CD14-positive monocyte (primary cell): ENCODE data around the gene VPS13A. TPM values are rescaled to one million over a fixed set of nuclear protein-coding genes. Genes with fewer than 3 reads are reported as not detected.
"Not testable (repeated sequence)": the region's sequence is repeated elsewhere in the genome, so short reads cannot be mapped to it uniquely, and the experiment has no call there.

Source experiments
- DNase-seq, 3 donors: peaks; one replicate each; pipeline ENCODE4 v3.0.0-alpha.2; 2011 to 2022
- H2AFZ ChIP-seq: 2 replicates; pipeline ENCODE4 v1.6.0; 2012; ENCODE audit warnings: mild to moderate bottlenecking, low read depth, low read length, inconsistent platforms; ENCODE audit not compliant: insufficient read depth, poor library complexity, severe bottlenecking
- H3K27ac ChIP-seq, 2 donors: 1 replicate in 1 of 2; 2 replicates in 1 of 2; pipeline ENCODE4 v1.5.1; 2012 to 2013; ENCODE audit warnings: low read length in 2 of 2, control low read depth in 1 of 2, inconsistent platforms in 1 of 2, low read depth in 1 of 2, mild to moderate bottlenecking in 1 of 2
- H3K27me3 ChIP-seq, 2 donors: one replicate each; pipeline versions ENCODE4 v1.6.0 to v1.6.1; 2011 to 2013; ENCODE audit warnings: low read length in 2 of 2; ENCODE audit not compliant: control insufficient read depth in 2 of 2, insufficient read depth in 2 of 2
- H3K36me3 ChIP-seq, 2 donors: replicated peaks in 1 of 2; 1 replicate in 1 of 2; 2 replicates in 1 of 2; pipeline versions ENCODE4 v1.5.1 to v1.6.1; 2012 to 2013; ENCODE audit warnings: low read length in 2 of 2, control low read depth in 1 of 2, inconsistent platforms in 1 of 2, mild to moderate bottlenecking in 1 of 2; ENCODE audit not compliant: insufficient read depth in 2 of 2, control insufficient read depth in 1 of 2
- H3K4me1 ChIP-seq, 2 donors: 1 replicate in 1 of 2; 2 replicates in 1 of 2; pipeline versions ENCODE4 v1.5.1 to v1.6.1; 2012 to 2013; ENCODE audit warnings: low read length in 2 of 2, control low read depth in 1 of 2, inconsistent platforms in 1 of 2, mild to moderate bottlenecking in 1 of 2, moderate library complexity in 1 of 2; ENCODE audit not compliant: insufficient read depth in 2 of 2, control insufficient read depth in 1 of 2
- H3K4me2 ChIP-seq: replicated peaks from 2 replicates; pipeline ENCODE3; 2012; ENCODE audit warnings: low read length, moderate library complexity, mild to moderate bottlenecking; ENCODE audit not compliant: poor library complexity, severe bottlenecking; ENCODE audit errors: extremely low read depth
- H3K4me3 ChIP-seq, 3 experiments: fragments of 200-600 bp in 1 of 3; sonication (generic) in 1 of 3; replicated peaks in 1 of 3; 1 replicate in 2 of 3; 2 replicates in 1 of 3; pipeline ENCODE4 v1.5.1; 2011 to 2013; ENCODE audit warnings: low read length in 3 of 3, mild to moderate bottlenecking in 3 of 3, control low read depth in 2 of 3, low read depth in 2 of 3, inconsistent platforms in 1 of 3, moderate library complexity in 1 of 3
- H3K79me2 ChIP-seq: 2 replicates; pipeline ENCODE4 v1.6.0; 2012; ENCODE audit warnings: mild to moderate bottlenecking, control low read depth, inconsistent platforms, low read length, moderate library complexity; ENCODE audit not compliant: insufficient read depth
- H3K9ac ChIP-seq: 2 replicates; pipeline ENCODE4 v1.6.0; 2017; ENCODE audit warnings: low read length, mild to moderate bottlenecking; ENCODE audit not compliant: insufficient read depth, poor library complexity, severe bottlenecking
- H3K9me3 ChIP-seq, 2 donors: replicated peaks in 1 of 2; 1 replicate in 1 of 2; 2 replicates in 1 of 2; pipeline versions ENCODE4 v1.5.1 to v1.6.1; 2012 to 2013; ENCODE audit warnings: low read length in 2 of 2, control low read depth in 1 of 2; ENCODE audit not compliant: control insufficient read depth in 1 of 2, insufficient read depth in 1 of 2
- H4K20me1 ChIP-seq: 2 replicates; pipeline ENCODE4 v1.6.0; 2012; ENCODE audit warnings: mild to moderate bottlenecking, low read length, control low read depth, moderate library complexity; ENCODE audit not compliant: insufficient read depth
- H3K27ac Mint-ChIP-seq, 7 donors: one replicate each; pipeline ENCODE4 v1.8.0; 2020; ENCODE audit warnings: mild to moderate bottlenecking in 7 of 7, mixed read lengths in 7 of 7, moderate library complexity in 6 of 7, inconsistent platforms in 2 of 7
- H3K27me3 Mint-ChIP-seq, 3 donors: one replicate each; pipeline ENCODE4 v1.8.0; 2021 to 2022; ENCODE audit warnings: low read depth in 3 of 3, mild to moderate bottlenecking in 3 of 3, mixed read lengths in 3 of 3, moderate library complexity in 3 of 3, inconsistent platforms in 1 of 3
- H3K36me3 Mint-ChIP-seq, 2 donors: one replicate each; pipeline ENCODE4 v1.8.0; 2020; ENCODE audit warnings: mixed read lengths in 2 of 2, inconsistent platforms in 1 of 2, mild to moderate bottlenecking in 1 of 2
- H3K4me1 Mint-ChIP-seq: one replicate; pipeline ENCODE4 v1.8.0; 2020; ENCODE audit warnings: mild to moderate bottlenecking, mixed read lengths
- H3K4me3 Mint-ChIP-seq, 2 donors: one replicate each; pipeline ENCODE4 v1.8.0; 2020; ENCODE audit warnings: mild to moderate bottlenecking in 2 of 2, mixed read lengths in 2 of 2, moderate library complexity in 1 of 2
- H3K9me3 Mint-ChIP-seq, 7 donors: one replicate each; pipeline ENCODE4 v1.8.0; 2020 to 2022; ENCODE audit warnings: mixed read lengths in 7 of 7, mild to moderate bottlenecking in 6 of 7, moderate library complexity in 6 of 7, inconsistent platforms in 2 of 7
- CTCF ChIP-seq: fragments of 200-600 bp; IDR thresholded peaks from one replicate; pipeline ENCODE4 v1.8.0; 2022; ENCODE audit warnings: antibody characterized with exemption, mild to moderate bottlenecking
- WGBS: methylation state at CpG from one replicate; pipeline ENCODE4 v1.1.5; 2013; ENCODE audit warnings: missing lambda C conversion rate; ENCODE audit not compliant: insufficient coverage; 5-methylcytosine and 5-hydroxymethylcytosine counted together
- intact Hi-C, 2 donors: fragments of 100-400 bp; cut with micrococcal nuclease; formaldehyde crosslinking; loops; one replicate each; pipeline versions ENCODE4 v1.15.0 to v1.15.1; 2023
- polyA plus RNA-seq, 3 donors: library from polyadenylated mRNA; depleted of rRNA in 1 of 3; unstranded in 2 of 3; stranded (reverse) in 1 of 3; fragments of 300-500 nt in 2 of 3; fragments of >200 nt in 1 of 3; fragmentation: Illumina TruSeq in 2 of 3; gene quantifications; 1 replicate in 2 of 3; 2 replicates in 1 of 3; pipeline ENCODE4 v1.2.3, GENCODE V29; 2012 to 2021

The VPS13A gene
- polyA plus RNA-seq, 3 donors = 0.27 to 1.8 (median 1.1) TPM

GRCh38 chr9:77392328-77392727 is 215.0 kb downstream of the VPS13A start:
- Histone ChIP-seq H2AFZ (no peak overlapping the region), H3K79me2 (no peaks in the 10 kb centered on the region), H3K9ac (no peak overlapping the region), H3K4me3 (no peak overlapping the region), H3K27ac (no peak overlapping the region), H3K4me2 (no peak overlapping the region), H3K36me3 (no peaks in the 10 kb centered on the region), H3K9me3 (no peaks in the 10 kb centered on the region), H4K20me1 (no peaks in the 10 kb centered on the region), H3K4me1 (no peaks in the 10 kb centered on the region), H3K27me3 (no peaks in the 10 kb centered on the region)
- Mint-ChIP-seq H3K4me3 (no peak overlapping the region), H3K27me3 (peaks cover 0 to 1% (median 0%) of the 10 kb centered on the region in 3 donors), H3K27ac (no peak overlapping the region), H3K36me3 (peaks cover 0 to 3% of the 10 kb centered on the region in 2 donors), H3K9me3 (peaks cover 0 to 4% (median 0%) of the 10 kb centered on the region in 7 donors), H3K4me1 (no peaks in the 10 kb centered on the region)
- WGBS = no CpG with 5 or more reads among the region's 7 CpGs
- no peak for DNase-seq
- TF ChIP-seq CTCF = no peak
- intact Hi-C loops = no loop called here

GRCh38 chr9:77398581-77398980 is 221.2 kb downstream of the VPS13A start:
- H3K36me3 Mint-ChIP-seq, H3K27me3 Mint-ChIP-seq, H4K20me1 ChIP-seq, intact Hi-C loops, H3K4me1 ChIP-seq, H3K4me3 ChIP-seq, H3K79me2 ChIP-seq, DNase-seq, H3K27me3 ChIP-seq, H3K36me3 ChIP-seq, H3K4me3 Mint-ChIP-seq, H3K9ac ChIP-seq, H3K4me1 Mint-ChIP-seq, H3K4me2 ChIP-seq, H3K27ac ChIP-seq, H3K27ac Mint-ChIP-seq, H3K9me3 Mint-ChIP-seq, H3K9me3 ChIP-seq, H2AFZ ChIP-seq: not testable (repeated sequence)
- WGBS = no CpG with 5 or more reads among the region's 9 CpGs
